GM19023 (cell line): ENCODE measurements around the gene ARF3.

Source experiments
- ATAC-seq: cut with Tn5 transposase; IDR thresholded peaks from one replicate; pipeline ENCODE4 v1.9.1; 2021; ENCODE audit warnings: mild to moderate bottlenecking, moderate library complexity; ENCODE audit not compliant: unreplicated experiment

Gene ARF3

GRCh38 chr12:48957141-48958048, at the start of gene ARF3:
ARF3 (minus strand) TSS chr12:48957487; CDS start chr12:48941095, 16,392 bp downstream.
- ATAC-seq, result peak; percentile 92

- no peak for ATAC-seq
Measured at GRCh38 chr12:49000346-49000745, 43.1 kb upstream of the ARF3 start.

- no peak for ATAC-seq
Measured at GRCh38 chr12:48999371-49000131, 42.3 kb upstream of the ARF3 start, which contains the start of gene DDN. DDN (minus strand) TSS chr12:48999375; CDS start chr12:48999287, 88 bp downstream.

GRCh38 chr12:48998497-48999353, 41.4 kb upstream of the ARF3 start:
- ATAC-seq, result peak; percentile 19

- ATAC-seq, result peak; percentile 46
Measured at GRCh38 chr12:48997719-48998496, 40.6 kb upstream of the ARF3 start.

- ATAC-seq, result no peak
Measured at GRCh38 chr12:48996794-48997718, 39.8 kb upstream of the ARF3 start.

GRCh38 chr12:48995086-48995879, 38.0 kb upstream of the ARF3 start:
- ATAC-seq, result no peak

GRCh38 chr12:48994224-48995085, 37.2 kb upstream of the ARF3 start:
- no peak for ATAC-seq

GRCh38 chr12:48993787-48994186, 36.5 kb upstream of the ARF3 start:
- no peak for ATAC-seq

GRCh38 chr12:48991247-48992050, 34.2 kb upstream of the ARF3 start:
- no peak for ATAC-seq

GRCh38 chr12:48990552-48990951, 33.3 kb upstream of the ARF3 start:
- no peak for ATAC-seq

- no peak for ATAC-seq
Measured at GRCh38 chr12:48988030-48988649, 30.9 kb upstream of the ARF3 start.

- no peak for ATAC-seq
Measured at GRCh38 chr12:48986720-48987291, 29.5 kb upstream of the ARF3 start.

GRCh38 chr12:48985901-48986300, 28.6 kb upstream of the ARF3 start:
- no peak for ATAC-seq

- no peak for ATAC-seq
Measured at GRCh38 chr12:48985475-48985897, 28.2 kb upstream of the ARF3 start.
